Naive thymus-derived CD8-positive, alpha-beta T cell (primary cell): ENCODE measurements around the gene SLC5A6. TPM values are rescaled to one million over a fixed set of nuclear protein-coding genes. Genes with fewer than 3 reads are reported as not detected.
A peak's percentile ranks its signal among the peaks of the same experiment; 100 is the strongest.

Experiments
- ATAC-seq, 2 donors: fragments of 150-1000 bp; cut with Tn5 transposase in 1 of 2; sonication (Bioruptor Pico), chemical (Tn5 transposase) in 1 of 2; 1 replicate in 1 of 2; 2 replicates in 1 of 2; pipeline ENCODE4 v1.10.0; 2021; ENCODE audit warnings: mild to moderate bottlenecking in 2 of 2, moderate library complexity in 2 of 2
- POLR2A ChIA-PET: fragments of 350-600 bp; sonication (Branson Sonifier 250); formaldehyde crosslinking; loops from one replicate; lab custom pipeline; 2021; ENCODE audit warnings: antibody characterized with exemption; lab: Charles Lee
- DNase-seq, 10 donors: peaks; one replicate each; pipeline versions ENCODE4 v3.0.0 to v3.0.0-alpha.2; 2020 to 2022
- H3K27ac Mint-ChIP-seq, 10 donors: one replicate each; pipeline ENCODE4 v1.8.0; 2020 to 2022; ENCODE audit warnings: mild to moderate bottlenecking in 10 of 10, mixed read lengths in 10 of 10, moderate library complexity in 4 of 10, inconsistent platforms in 1 of 10
- H3K27me3 Mint-ChIP-seq, 5 donors: one replicate each; pipeline ENCODE4 v1.8.0; 2021 to 2022; ENCODE audit warnings: mixed read lengths in 5 of 5
- H3K36me3 Mint-ChIP-seq, 3 donors: one replicate each; pipeline ENCODE4 v1.8.0; 2020 to 2022; ENCODE audit warnings: mixed read lengths in 3 of 3, mild to moderate bottlenecking in 2 of 3, inconsistent platforms in 1 of 3
- H3K4me1 Mint-ChIP-seq, 4 donors: one replicate each; pipeline ENCODE4 v1.8.0; 2021 to 2022; ENCODE audit warnings: mixed read lengths in 4 of 4
- H3K4me3 Mint-ChIP-seq, 10 donors: one replicate each; pipeline ENCODE4 v1.8.0; 2020 to 2022; ENCODE audit warnings: mild to moderate bottlenecking in 10 of 10, mixed read lengths in 10 of 10, moderate library complexity in 6 of 10, inconsistent platforms in 1 of 10
- H3K9me3 Mint-ChIP-seq, 9 donors: one replicate each; pipeline ENCODE4 v1.8.0; 2020 to 2022; ENCODE audit warnings: mixed read lengths in 9 of 9, mild to moderate bottlenecking in 3 of 9, inconsistent platforms in 1 of 9, moderate library complexity in 1 of 9
- polyA plus RNA-seq, 3 donors: library from polyadenylated mRNA; unstranded; fragments of 300-500 nt; fragmentation: Illumina TruSeq; gene quantifications; one replicate each; pipeline ENCODE4 v1.2.3, GENCODE V29; 2021
- total RNA-seq, 8 experiments: library from RNA in 2 of 8; stranded (reverse) in 2 of 8; gene quantifications; one replicate each; pipeline ENCODE4 v1.2.3 and lab custom pipeline; 2021 to 2026

SLC5A6 gene
- total and polyA plus RNA-seq, 5 experiments from 2014 or later = 14.3 to 39.5 (median 17.8) TPM

- Mint-ChIP-seq H3K4me3 (no peak overlapping the region), H3K27me3 (peaks cover 0 to 7% (median 0%) of the 10 kb centered on the region in 5 donors), H3K36me3 (no peaks in the 10 kb centered on the region), H3K4me1 (peaks cover 0 to 2% (median 0%) of the 10 kb centered on the region in 4 donors), H3K27ac (no peak overlapping the region), H3K9me3 (no peaks in the 10 kb centered on the region)
- ATAC-seq (no peak), DNase-seq (no peak)
- POLR2A ChIA-PET = no interaction called here
Observed at GRCh38 chr2:27159271-27159670, 52.8 kb downstream of the SLC5A6 start.

GRCh38 chr2:27158468-27158867, 53.6 kb downstream of the SLC5A6 start:
- POLR2A ChIA-PET = interaction anchor here (0.7 kb wide), 1 partner anchor 62 kb away, joined by 3 read pairs; no protein-coding TSS in a partner anchor
- H3K27ac Mint-ChIP-seq = peak overlapping the region in 1 of 10 donors; percentile 88
- H3K27me3 Mint-ChIP-seq = peaks cover 0 to 7% (median 0%) of the 10 kb centered on the region in 5 donors
- no peak for DNase-seq
- no peaks in the 10 kb centered on the region for H3K4me1 Mint-ChIP-seq
- ATAC-seq = no peak
- H3K4me3 Mint-ChIP-seq = no peak overlapping the region
- no peaks in the 10 kb centered on the region for H3K36me3 Mint-ChIP-seq
- H3K9me3 Mint-ChIP-seq = no peaks in the 10 kb centered on the region

GRCh38 chr2:27155069-27155520, 57.0 kb downstream of the SLC5A6 start:
- no peaks in the 10 kb centered on the region for H3K4me1 Mint-ChIP-seq
- no peak for ATAC-seq
- H3K4me3 Mint-ChIP-seq = no peak overlapping the region
- H3K27me3 Mint-ChIP-seq = peaks cover 0 to 3% (median 0%) of the 10 kb centered on the region in 5 donors
- no peaks in the 10 kb centered on the region for H3K9me3 Mint-ChIP-seq
- H3K36me3 Mint-ChIP-seq = no peaks in the 10 kb centered on the region
- DNase-seq = no peak
- POLR2A ChIA-PET = no interaction called here
- H3K27ac Mint-ChIP-seq = no peak overlapping the region

GRCh38 chr2:27154488-27154887, 57.6 kb downstream of the SLC5A6 start:
- H3K27me3 Mint-ChIP-seq = peaks cover 0 to 6% (median 0%) of the 10 kb centered on the region in 5 donors
- no peaks in the 10 kb centered on the region for H3K36me3 Mint-ChIP-seq
- no peak overlapping the region for H3K27ac Mint-ChIP-seq
- H3K4me3 Mint-ChIP-seq = no peak overlapping the region
- ATAC-seq (no peak), DNase-seq (no peak)
- H3K4me1 Mint-ChIP-seq = no peaks in the 10 kb centered on the region
- no peaks in the 10 kb centered on the region for H3K9me3 Mint-ChIP-seq
- POLR2A ChIA-PET = no interaction called here

GRCh38 chr2:27152796-27153464, 59.1 kb downstream of the SLC5A6 start:
- H3K27ac Mint-ChIP-seq = no peak overlapping the region
- POLR2A ChIA-PET = no interaction called here
- no peaks in the 10 kb centered on the region for H3K36me3 Mint-ChIP-seq
- peaks cover 0 to 13% (median 4%) of the 10 kb centered on the region in 5 donors for H3K27me3 Mint-ChIP-seq
- no peak overlapping the region for H3K4me3 Mint-ChIP-seq
- ATAC-seq (no peak), DNase-seq (no peak)
- no peaks in the 10 kb centered on the region for H3K9me3 Mint-ChIP-seq
- H3K4me1 Mint-ChIP-seq = peaks cover 0 to 2% (median 0%) of the 10 kb centered on the region in 4 donors

GRCh38 chr2:27152102-27152795, 59.8 kb downstream of the SLC5A6 start:
- no peak overlapping the region for H3K4me3 Mint-ChIP-seq
- ATAC-seq = no peak
- H3K9me3 Mint-ChIP-seq = no peaks in the 10 kb centered on the region
- DNase-seq = no peak
- peaks cover 0 to 2% (median 0%) of the 10 kb centered on the region in 4 donors for H3K4me1 Mint-ChIP-seq
- no peak overlapping the region for H3K27ac Mint-ChIP-seq
- peaks cover 0 to 13% (median 6%) of the 10 kb centered on the region in 5 donors for H3K27me3 Mint-ChIP-seq
- POLR2A ChIA-PET = no interaction called here
- no peaks in the 10 kb centered on the region for H3K36me3 Mint-ChIP-seq

GRCh38 chr2:27150639-27151230, 61.3 kb downstream of the SLC5A6 start:
- Mint-ChIP-seq H3K36me3 (no peaks in the 10 kb centered on the region), H3K27ac (no peak overlapping the region), H3K27me3 (peaks cover 0 to 14% (median 10%) of the 10 kb centered on the region in 5 donors), H3K4me3 (no peak overlapping the region), H3K4me1 (peaks cover 0 to 2% (median 0%) of the 10 kb centered on the region in 4 donors), H3K9me3 (no peaks in the 10 kb centered on the region)
- POLR2A ChIA-PET = no interaction called here
- no peak for DNase-seq
- no peak for ATAC-seq

Other genes starting within 250 kb of the SLC5A6 start
- gene MAPRE3, start 241.6 kb downstream of the SLC5A6 start, total RNA-seq = 1 to 10 TPM; 3.8 to 5.3 TPM
- 1 to 10 TPM; 1.4 to 1.6 (median 1.5) TPM for gene MAPRE3, start 241.6 kb downstream of the SLC5A6 start, polyA plus RNA-seq
- gene TMEM214, start 179.3 kb downstream of the SLC5A6 start, total RNA-seq = 10 to 100 TPM; 60.0 to 60.9 TPM
- gene TMEM214, start 179.3 kb downstream of the SLC5A6 start, polyA plus RNA-seq = 10 to 100 TPM; 19.4 to 25.8 (median 20.8) TPM
- gene AGBL5, start 160.6 kb downstream of the SLC5A6 start, total RNA-seq = 10 to 100 TPM; 13.2 to 15.8 TPM
- 1 to 10 TPM; 7.9 to 9.3 (median 8.2) TPM for gene AGBL5, start 160.6 kb downstream of the SLC5A6 start, polyA plus RNA-seq
- gene OST4, start 140.6 kb downstream of the SLC5A6 start, total RNA-seq = 100 to 1,000 TPM; 246 to 268 TPM
- gene OST4, start 140.6 kb downstream of the SLC5A6 start, polyA plus RNA-seq = 100 to 1,000 TPM; 827 to 916 (median 901) TPM
- under 1 TPM; 0.41 to 0.86 TPM for gene EMILIN1, start 133.7 kb downstream of the SLC5A6 start, total RNA-seq
- gene EMILIN1, start 133.7 kb downstream of the SLC5A6 start, polyA plus RNA-seq = 1 to 10 TPM in 1 of 3 donors, under 1 TPM in 2; 0.90 to 1.1 (median 0.98) TPM
- gene KHK, start 125.5 kb downstream of the SLC5A6 start, total RNA-seq = 1 to 10 TPM; 6.3 to 7.2 TPM
- gene KHK, start 125.5 kb downstream of the SLC5A6 start, polyA plus RNA-seq = 1 to 10 TPM; 6.0 to 8.9 (median 6.1) TPM
- under 1 TPM; 0.22 to 0.68 TPM for gene CGREF1, start 93.1 kb downstream of the SLC5A6 start, total RNA-seq
- gene CGREF1, start 93.1 kb downstream of the SLC5A6 start, polyA plus RNA-seq = under 1 TPM; 0.38 to 0.69 (median 0.40) TPM
- 1 to 10 TPM; 2.1 to 2.7 TPM for gene ABHD1, start 88.5 kb downstream of the SLC5A6 start, total RNA-seq
- gene ABHD1, start 88.5 kb downstream of the SLC5A6 start, polyA plus RNA-seq = 1 to 10 TPM; 1.3 to 1.7 (median 1.4) TPM
- gene PREB, start 77.6 kb downstream of the SLC5A6 start, total RNA-seq = 10 to 100 TPM; 35.9 to 43.3 TPM
- gene PREB, start 77.6 kb downstream of the SLC5A6 start, polyA plus RNA-seq = 10 to 100 TPM; 40.6 to 58.4 (median 51.1) TPM
- not detected for gene PRR30, start 72.9 kb downstream of the SLC5A6 start, total RNA-seq
- gene PRR30, start 72.9 kb downstream of the SLC5A6 start, polyA plus RNA-seq = not detected
- not detected for gene TCF23, start 63.3 kb downstream of the SLC5A6 start, total RNA-seq
- not detected for gene TCF23, start 63.3 kb downstream of the SLC5A6 start, polyA plus RNA-seq
- 100 to 1,000 TPM; 105 TPM for gene ATRAID, start 227 bp downstream of the SLC5A6 start, total RNA-seq
- gene ATRAID, start 227 bp downstream of the SLC5A6 start, polyA plus RNA-seq = 100 to 1,000 TPM; 299 to 388 (median 360) TPM
- gene CAD, start 5.1 kb upstream of the SLC5A6 start, total RNA-seq = 10 to 100 TPM; 52.8 to 59.7 TPM
- 10 to 100 TPM; 18.0 to 31.9 (median 27.7) TPM for gene CAD, start 5.1 kb upstream of the SLC5A6 start, polyA plus RNA-seq
- not detected for gene SLC30A3, start 50.8 kb upstream of the SLC5A6 start, total RNA-seq
- gene SLC30A3, start 50.8 kb upstream of the SLC5A6 start, polyA plus RNA-seq = under 1 TPM in 1 of 3 donors, not detected in 2; 0.13 TPM
- gene DNAJC5G, start 63.2 kb upstream of the SLC5A6 start, total RNA-seq = not detected
- gene DNAJC5G, start 63.2 kb upstream of the SLC5A6 start, polyA plus RNA-seq = not detected
- gene TRIM54, start 70.2 kb upstream of the SLC5A6 start, total RNA-seq = under 1 TPM in 1 of 2 experiments, not detected in 1; 0.19 TPM
- not detected for gene TRIM54, start 70.2 kb upstream of the SLC5A6 start, polyA plus RNA-seq
- 1 to 10 TPM; 5.9 to 6.9 TPM for gene UCN, start 96.2 kb upstream of the SLC5A6 start, total RNA-seq
- gene UCN, start 96.2 kb upstream of the SLC5A6 start, polyA plus RNA-seq = 1 to 10 TPM in 2 of 3 donors, under 1 TPM in 1; 0.54 to 1.3 (median 1.2) TPM
- gene MPV17, start 110.8 kb upstream of the SLC5A6 start, total RNA-seq = 100 to 1,000 TPM; 109 to 111 TPM
- 100 to 1,000 TPM; 110 to 135 (median 124) TPM for gene MPV17, start 110.8 kb upstream of the SLC5A6 start, polyA plus RNA-seq
- gene GTF3C2, start 144.5 kb upstream of the SLC5A6 start, total RNA-seq = 100 to 1,000 TPM in 1 of 2 experiments, 10 to 100 TPM in 1; 96.5 to 105 TPM
- gene GTF3C2, start 144.5 kb upstream of the SLC5A6 start, polyA plus RNA-seq = 10 to 100 TPM; 26.2 to 46.1 (median 31.3) TPM
- gene EIF2B4, start 158.1 kb upstream of the SLC5A6 start, total RNA-seq = 10 to 100 TPM; 54.9 to 55.5 TPM
- 10 to 100 TPM; 26.4 to 41.2 (median 30.0) TPM for gene EIF2B4, start 158.1 kb upstream of the SLC5A6 start, polyA plus RNA-seq
- 100 to 1,000 TPM; 121 to 122 TPM for gene SNX17, start 158.3 kb upstream of the SLC5A6 start, total RNA-seq
- gene SNX17, start 158.3 kb upstream of the SLC5A6 start, polyA plus RNA-seq = 100 to 1,000 TPM; 200 to 217 (median 215) TPM
- 10 to 100 TPM; 18.6 to 18.8 TPM for gene ZNF513, start 168.5 kb upstream of the SLC5A6 start, total RNA-seq
- gene ZNF513, start 168.5 kb upstream of the SLC5A6 start, polyA plus RNA-seq = 1 to 10 TPM; 2.0 to 6.0 (median 2.5) TPM
- gene PPM1G, start 197.3 kb upstream of the SLC5A6 start, total RNA-seq = 10 to 100 TPM; 46.3 to 48.4 TPM
- 10 to 100 TPM; 57.1 to 85.2 (median 66.1) TPM for gene PPM1G, start 197.3 kb upstream of the SLC5A6 start, polyA plus RNA-seq
- 100 to 1,000 TPM; 118 TPM for gene NRBP1, start 216.4 kb upstream of the SLC5A6 start, total RNA-seq
- gene NRBP1, start 216.4 kb upstream of the SLC5A6 start, polyA plus RNA-seq = 100 to 1,000 TPM in 1 of 3 donors, 10 to 100 TPM in 2; 73.4 to 107 (median 78.8) TPM
- gene KRTCAP3, start 230.1 kb upstream of the SLC5A6 start, total RNA-seq = 10 to 100 TPM; 20.9 to 23.7 TPM
- 1 to 10 TPM; 3.1 to 3.9 (median 3.6) TPM for gene KRTCAP3, start 230.1 kb upstream of the SLC5A6 start, polyA plus RNA-seq